Kidney tubule cell (primary cell): Measurements from ENCODE around the gene CCDC192.
A peak's percentile ranks its signal among the peaks of the same experiment; 100 is the strongest.

Experiments used
- DNase-seq: peaks from one replicate; pipeline ENCODE4 v3.0.0-alpha.2; 2018; ENCODE audit warnings: low spot score

Gene CCDC192

GRCh38 chr5:127884416-127884815 lies 181.2 kb downstream of the CCDC192 start:
- no peak for DNase-seq

- DNase-seq: no peak
These were observed 182.0 kb downstream of the CCDC192 start for GRCh38 chr5:127885176-127885575.

- DNase-seq: no peak
These were observed 182.9 kb downstream of the CCDC192 start for GRCh38 chr5:127886081-127886480.

- peak; percentile 43 for DNase-seq
These were observed 184.1 kb downstream of the CCDC192 start for GRCh38 chr5:127887282-127887681.

- DNase-seq: no peak
These were observed 188.8 kb downstream of the CCDC192 start for GRCh38 chr5:127891942-127892341.

GRCh38 chr5:127892467-127893207 lies 189.4 kb downstream of the CCDC192 start:
- DNase-seq: peak; percentile 66

- no peak for DNase-seq
These were observed 190.0 kb downstream of the CCDC192 start for GRCh38 chr5:127893232-127893631.

GRCh38 chr5:127894461-127894860 lies 191.3 kb downstream of the CCDC192 start:
- DNase-seq: no peak

- no peak for DNase-seq
These were observed 195.5 kb downstream of the CCDC192 start for GRCh38 chr5:127898551-127899213.

GRCh38 chr5:127899214-127899610 lies 196.0 kb downstream of the CCDC192 start:
- DNase-seq: no peak

- DNase-seq: no peak
These were observed 203.5 kb downstream of the CCDC192 start for GRCh38 chr5:127906562-127907204.

- DNase-seq: no peak
These were observed 204.7 kb downstream of the CCDC192 start for GRCh38 chr5:127907907-127908306.

- DNase-seq: peak; percentile 61
These were observed 205.9 kb downstream of the CCDC192 start for GRCh38 chr5:127909066-127909465.

- DNase-seq: no peak
These were observed 206.6 kb downstream of the CCDC192 start for GRCh38 chr5:127909821-127910220.

GRCh38 chr5:127910307-127910956 lies 207.2 kb downstream of the CCDC192 start:
- no peak for DNase-seq

GRCh38 chr5:127911619-127912018 lies 208.4 kb downstream of the CCDC192 start:
- DNase-seq: no peak

- no peak for DNase-seq
These were observed 209.2 kb downstream of the CCDC192 start for GRCh38 chr5:127912411-127912810.

GRCh38 chr5:127916885-127917573 lies 213.8 kb downstream of the CCDC192 start:
- DNase-seq: no peak

- DNase-seq: no peak
These were observed 216.0 kb downstream of the CCDC192 start for GRCh38 chr5:127919006-127919796.

GRCh38 chr5:127919818-127920217 lies 216.6 kb downstream of the CCDC192 start:
- no peak for DNase-seq

- DNase-seq: no peak
These were observed 217.7 kb downstream of the CCDC192 start for GRCh38 chr5:127920936-127921335.
